Stimulated activated CD8-positive, alpha-beta memory T cell treated with anti-CD3 and anti-CD28 coated beads, Interleukin-7, amount 100 ng/mL, for 4 hours (primary cell): ENCODE results near the gene ATP11A.
"Not testable (repeated sequence)": the region's sequence is repeated elsewhere in the genome, so short reads cannot be mapped to it uniquely, and the experiment has no call there.

Experiments used
- DNase-seq, 2 donors: peaks; one replicate each; pipeline ENCODE4 v3.0.0-alpha.2; 2020; ENCODE audit warnings: low read depth in 2 of 2

Gene ATP11A

DNA sequence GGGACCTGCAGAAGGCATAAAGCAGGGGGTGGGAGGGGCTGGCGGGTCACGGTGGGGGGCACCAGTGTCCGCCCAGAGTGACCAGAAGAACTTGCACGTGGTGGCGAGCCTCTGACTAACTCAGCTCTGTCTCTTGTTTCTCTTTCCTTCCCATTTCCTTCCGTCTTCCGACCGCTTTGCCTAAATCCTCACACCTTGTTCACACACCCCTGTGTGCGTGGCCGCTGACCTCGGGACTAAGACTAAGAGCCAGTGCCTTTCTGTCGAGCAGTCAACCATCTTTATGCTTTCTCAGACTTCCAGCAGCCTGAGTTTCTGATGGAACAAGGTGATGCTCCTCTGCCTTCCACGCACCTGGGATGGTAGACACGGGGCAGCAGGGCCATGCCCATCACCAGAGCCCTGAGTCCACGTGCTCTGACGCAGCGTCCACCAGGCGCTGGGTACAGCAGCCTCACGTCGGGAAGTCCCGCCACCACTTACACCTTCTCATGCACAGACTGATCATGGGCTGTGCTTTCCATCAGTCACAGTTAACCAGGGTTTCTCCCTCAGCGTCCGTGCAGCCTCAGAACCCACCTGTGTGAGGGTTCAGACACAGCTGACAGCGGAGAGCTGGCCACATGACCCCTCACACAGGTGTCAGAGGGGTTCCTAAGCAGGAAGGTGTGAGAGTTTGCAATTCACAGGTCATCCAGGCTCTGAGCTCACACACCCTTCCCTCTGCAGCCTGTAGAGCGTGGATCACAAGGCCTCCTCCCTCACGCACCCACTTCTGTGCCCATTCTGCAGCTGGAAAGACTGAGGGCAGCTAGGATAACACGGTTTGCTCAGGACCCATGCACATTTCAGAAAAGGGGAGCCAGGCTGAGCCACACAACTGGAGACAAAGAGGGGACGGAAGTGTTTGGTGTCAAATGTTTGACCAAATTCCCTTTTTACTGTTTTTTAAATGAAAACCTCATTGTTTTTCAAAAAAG, 188.4 kb downstream of the ATP11A start:
- no peak for DNase-seq

DNA sequence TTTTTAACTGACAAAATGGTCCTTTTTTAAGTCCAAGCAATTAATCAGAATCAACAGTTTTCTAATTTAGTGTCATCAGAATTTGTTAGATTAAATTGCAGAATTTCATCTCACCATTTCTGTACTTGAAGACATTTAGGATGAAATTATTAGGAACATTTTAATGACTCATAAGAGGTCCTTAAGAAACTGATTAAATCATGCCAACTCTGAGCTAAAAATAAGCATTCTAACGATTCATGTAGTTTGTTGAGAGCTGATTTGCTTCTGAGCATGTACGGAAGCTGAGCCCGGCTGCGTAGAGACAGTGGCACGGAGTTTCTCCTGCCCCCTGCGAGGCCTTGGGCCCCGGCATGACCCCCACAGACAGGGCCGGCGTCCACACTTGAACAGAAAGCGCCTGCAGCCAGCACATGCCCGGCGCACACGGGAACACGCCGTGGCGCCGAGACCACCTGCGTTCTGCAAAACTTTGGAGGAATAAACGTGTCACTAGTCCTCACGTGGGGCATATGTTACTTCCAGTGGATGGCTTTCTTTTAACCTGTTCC, 189.5 kb downstream of the ATP11A start:
- DNase-seq, result no peak

DNA sequence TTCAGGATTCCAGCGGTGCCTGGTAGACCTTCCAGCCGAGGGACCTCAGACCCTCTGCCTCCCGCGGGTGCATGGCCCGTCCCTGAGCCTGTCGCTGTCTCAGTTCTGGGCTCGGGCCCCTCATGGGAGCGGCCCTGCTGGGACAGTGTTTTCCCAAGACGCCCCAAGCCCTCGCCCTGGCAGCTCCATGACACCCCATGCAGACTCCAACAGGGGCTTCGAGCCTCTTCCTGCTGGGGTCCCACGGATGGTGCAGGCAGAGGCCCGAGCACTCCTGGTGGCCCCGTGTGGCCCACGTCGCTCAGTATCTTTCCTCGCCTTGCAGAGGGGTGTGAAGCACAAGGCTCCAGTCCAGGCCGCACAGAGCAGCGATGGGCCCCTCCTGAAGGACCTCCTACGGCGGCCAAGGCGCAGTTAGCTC, 190.4 kb downstream of the ATP11A start:
- no peak for DNase-seq

DNA sequence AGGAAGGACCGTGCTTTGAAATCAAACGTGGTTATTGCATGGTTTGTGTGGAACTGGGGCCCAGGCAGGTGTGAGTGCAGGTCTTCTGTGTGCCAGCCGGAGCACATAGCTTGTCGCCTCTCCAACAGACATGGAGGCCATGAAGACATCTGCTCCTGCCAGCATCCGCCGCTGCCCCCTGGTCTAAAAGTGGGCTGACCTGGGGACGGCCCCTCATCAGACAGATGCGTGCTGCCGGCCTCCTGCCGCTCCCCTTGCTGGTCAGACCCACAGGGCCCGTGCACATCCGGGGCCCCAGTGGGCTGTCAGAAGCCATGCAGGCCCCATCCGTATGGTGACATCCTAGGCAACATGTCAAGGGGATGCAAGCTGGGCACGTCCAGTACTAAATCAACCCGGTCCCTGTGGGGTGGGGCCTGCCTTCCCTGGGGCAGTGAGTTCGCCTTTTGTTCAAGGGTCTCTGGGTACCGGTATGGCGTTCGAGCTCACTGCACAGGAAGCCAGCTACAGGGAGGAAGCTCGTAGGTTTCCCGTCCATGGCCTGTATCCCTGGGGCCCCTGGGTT, 191.2 kb downstream of the ATP11A start:
- DNase-seq, result no peak

DNA sequence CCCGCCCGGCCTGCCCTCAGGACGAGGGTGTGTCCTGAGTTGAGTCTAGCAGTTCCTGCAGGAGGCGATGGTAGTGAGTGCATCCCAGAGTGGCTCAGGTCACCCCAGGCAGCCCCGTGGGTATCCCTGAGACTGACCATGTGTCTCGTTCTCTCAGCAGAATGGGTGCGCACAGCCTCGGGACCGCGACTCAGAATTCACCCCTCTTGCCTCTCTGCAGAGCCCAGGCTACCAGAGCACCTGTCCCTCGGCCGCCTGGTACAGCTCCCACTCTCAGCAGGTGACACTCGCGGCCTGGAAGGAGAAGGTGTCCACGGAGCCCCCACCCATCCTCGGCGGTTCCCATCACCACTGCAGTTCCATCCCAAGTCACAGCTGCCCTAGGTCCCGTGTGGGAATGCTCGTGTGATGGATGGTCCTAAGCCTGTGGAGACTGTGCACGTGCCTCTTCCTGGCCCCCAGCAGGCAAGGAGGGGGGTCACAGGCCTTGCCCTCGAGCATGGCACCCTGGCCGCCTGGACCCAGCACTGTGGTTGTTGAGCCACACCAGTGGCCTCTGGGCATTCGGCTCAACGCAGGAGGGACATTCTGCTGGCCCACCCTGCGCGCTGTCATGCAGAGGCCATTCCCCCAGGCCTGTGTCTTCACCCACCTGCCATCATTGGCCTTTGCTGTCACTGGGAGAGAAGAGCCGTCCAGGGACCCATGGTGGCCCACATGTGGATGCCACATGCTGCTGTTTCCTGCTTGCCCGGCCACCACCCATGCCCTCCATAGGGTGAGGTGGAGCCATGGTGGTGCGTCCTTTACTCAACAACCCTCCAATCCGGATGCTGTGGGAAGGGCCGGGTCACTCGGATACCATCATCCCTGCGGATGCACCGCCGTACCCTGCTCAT, 192.1 kb downstream of the ATP11A start:
- no peak for DNase-seq

DNA sequence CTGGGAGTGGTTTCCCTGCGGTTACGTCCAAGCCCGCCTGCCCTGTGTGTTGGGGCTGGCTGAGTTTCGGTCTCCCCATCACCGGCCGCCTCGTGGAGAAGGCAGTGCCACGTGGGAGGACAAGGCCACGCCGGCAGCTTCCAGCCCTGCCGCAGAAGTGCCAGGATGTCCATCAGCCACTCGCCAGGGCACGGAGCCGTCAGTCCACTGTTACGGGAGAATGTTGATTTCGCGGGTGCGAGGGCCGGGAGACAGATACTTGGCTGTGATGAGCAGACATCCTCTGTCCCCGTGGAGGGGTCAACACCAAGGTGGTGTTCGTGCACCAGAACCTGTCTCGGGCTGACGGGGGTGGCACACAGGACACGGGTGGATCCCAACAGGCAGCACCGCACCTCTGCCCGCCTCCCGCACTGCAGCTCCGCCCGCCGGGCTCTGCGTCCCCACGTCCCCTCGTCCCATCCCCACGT, 192.8 kb downstream of the ATP11A start:
- no peak for DNase-seq

DNA sequence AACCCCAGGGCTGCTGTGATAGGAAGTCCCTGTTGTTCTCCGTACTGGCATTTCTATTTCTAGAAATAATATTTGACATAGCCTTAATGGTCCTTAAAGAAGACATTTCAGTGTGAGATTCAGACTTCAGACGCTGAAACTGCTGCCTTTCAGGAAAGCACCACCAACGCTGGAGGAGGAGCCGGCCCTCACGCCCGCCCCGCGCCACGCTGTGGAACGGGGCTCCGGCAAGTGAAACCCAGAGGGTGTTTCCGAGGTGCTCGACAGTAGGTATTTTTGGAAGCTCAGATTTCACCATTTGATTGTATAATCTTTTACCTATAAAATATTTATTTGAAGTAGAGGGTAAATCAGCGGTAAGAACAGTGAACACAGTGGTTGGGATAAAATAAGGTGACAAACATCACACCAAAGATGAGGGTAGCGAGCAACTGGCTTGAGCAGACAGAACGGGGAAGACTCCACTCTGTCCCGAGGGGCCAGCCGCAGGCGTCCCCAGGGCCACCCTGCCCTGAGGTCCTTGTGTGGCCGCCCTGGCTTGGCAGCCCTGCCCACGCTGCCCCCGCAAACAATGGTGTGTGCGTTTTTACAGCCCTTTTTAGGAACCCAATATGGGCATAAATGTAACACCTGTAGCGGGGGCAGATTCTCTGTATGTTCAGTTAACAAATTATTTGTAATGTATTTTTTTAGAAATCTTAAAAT, 193.6 kb downstream of the ATP11A start:
- DNase-seq, result no peak

DNA sequence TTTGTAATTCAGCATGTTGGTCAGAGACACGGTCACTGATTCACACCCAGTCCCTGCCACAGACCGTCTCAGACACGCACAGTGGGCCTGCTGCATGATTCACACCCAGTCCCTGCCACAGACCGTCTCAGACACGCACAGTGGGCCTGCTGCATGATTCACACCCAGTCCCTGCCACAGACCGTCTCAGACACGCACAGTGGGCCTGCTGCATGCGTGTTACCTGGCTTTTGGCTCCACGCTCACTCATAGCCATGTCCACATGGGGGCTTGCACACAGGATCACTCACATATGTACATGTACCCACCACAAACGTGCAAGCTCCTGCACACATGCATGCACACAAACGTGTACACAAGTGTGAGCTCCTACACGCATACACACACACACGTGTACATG, 194.9 kb downstream of the ATP11A start:
- not testable (repeated sequence) for DNase-seq

DNA sequence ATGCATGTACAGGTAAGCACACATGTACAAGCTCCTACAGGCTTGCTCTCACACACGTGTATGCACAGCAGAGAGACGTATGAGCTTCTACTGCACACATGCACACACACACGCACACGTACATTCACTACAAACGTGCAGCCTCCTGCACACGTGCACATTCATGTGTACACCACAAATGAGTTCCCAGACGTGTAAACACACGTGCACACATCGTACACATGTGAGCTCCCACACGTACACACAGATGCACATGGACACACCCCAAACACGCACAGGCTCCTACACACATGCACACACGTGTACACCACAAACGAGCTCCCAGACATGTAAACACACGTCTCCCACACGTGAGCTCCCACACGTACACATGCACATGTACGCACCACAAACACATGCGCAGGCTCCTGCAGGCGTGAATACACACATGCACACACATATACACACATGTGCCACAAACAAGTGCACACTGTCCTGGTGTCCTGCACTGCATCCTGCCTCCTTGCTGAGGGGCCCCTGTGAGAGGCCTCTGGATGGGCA, 195.5 kb downstream of the ATP11A start:
- DNase-seq, result no peak

DNA sequence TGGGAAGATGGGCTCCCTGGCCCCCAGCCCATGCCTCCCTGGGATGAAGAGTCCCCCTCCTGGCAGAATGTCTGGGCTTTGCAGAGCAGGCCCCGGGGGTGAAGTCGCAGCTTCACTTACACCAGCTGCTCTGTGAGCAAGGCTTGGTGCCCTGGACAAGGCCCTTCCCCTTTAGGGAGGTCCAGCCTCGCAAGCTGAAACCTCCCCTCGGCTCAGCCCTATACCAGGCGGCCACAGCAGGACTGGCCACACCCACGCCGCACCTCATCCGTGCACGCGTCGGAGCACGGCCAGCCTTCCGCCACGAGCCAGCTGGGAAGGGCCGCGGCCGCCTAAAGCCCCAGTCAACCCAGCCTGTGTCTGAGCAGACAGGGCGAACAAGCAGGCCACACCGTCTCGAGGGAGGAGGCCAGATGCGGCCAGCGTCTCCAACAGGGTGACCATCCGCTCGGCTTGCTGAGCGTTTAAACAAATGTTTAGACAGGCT, 196.0 kb downstream of the ATP11A start:
- DNase-seq, result no peak

DNA sequence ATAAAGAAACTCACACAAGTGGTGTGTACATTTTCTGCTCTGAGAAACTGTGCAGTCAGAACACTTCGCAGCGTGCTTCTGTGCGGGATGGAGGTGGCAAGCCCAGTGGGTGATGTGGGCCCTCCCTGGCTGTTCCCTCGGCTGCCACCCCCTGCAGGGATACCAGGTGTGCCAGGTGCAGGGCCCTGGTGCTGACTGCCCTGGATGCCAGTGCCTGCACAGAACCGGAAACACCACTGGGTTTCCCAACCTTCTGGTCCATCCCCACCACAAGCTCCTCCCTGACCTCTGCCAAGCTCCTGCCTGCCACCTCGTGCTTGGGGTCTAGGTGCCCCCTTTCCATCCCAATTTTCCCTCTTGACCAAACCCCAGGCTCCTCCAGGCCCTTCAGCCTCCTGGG, 197.3 kb downstream of the ATP11A start:
- DNase-seq, result no peak

DNA sequence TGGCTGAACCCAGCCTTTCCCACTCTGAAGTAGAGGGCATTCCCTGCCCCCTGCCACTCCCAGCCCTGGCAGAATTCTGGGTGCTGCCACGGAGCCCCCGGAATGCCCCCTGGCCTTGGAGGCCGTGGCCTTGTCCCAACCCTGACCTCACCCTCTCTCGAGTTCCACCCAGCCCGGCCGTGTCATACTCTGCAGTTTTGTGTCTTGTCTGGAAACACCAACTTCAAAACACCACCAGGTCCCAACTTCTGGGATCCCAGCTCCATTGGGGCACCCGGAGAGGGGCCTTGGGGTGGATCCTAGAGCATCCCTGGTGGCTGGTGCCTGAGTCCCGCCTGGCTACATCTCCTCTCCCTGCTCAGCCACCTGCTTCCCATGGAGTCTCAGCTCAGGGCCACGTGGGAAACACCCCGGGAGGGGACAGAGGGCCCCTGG, 197.7 kb downstream of the ATP11A start:
- DNase-seq, result no peak

DNA sequence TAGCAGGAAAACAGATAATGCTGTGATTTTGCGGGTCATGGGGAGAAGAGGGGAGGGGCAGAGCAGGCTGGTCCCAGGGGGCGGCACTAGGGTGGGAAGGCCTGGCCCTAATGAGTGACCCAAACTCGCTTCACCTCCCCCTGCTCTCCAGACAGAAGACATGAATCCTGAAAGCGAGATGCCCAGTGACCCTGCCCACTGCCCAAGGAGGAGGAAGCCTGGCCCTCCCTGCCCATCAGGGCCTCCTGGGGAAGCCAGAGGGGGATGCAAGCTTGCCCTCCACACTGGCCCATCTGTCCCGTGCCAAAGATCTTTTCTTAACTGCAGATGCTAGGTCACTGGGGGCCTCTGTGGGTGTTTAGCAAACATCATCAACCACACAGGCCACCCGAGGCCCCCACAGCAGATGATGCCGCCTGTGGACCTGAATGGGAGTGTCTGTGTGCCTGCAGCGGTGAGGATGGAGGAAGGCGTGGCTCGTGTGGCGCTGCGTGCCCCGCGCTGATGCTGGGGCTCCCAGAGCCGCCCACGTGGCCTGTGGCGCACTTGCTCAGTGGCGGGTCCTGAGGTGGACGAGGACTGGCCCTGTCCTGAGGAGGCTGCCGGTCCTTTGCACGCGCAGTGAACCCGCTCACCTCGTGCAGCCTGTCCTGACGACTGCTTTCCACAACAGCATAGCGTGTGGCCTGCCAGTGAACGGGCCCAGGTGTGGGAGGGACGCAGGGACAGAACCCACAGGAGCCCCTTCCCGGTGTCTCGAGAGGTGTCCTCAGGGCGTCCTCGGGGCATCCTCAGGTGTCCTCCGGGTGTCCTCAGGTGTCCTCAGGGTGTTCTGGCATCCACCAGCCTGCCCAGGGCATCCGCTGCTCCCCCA, 198.6 kb downstream of the ATP11A start:
- no peak for DNase-seq

DNA sequence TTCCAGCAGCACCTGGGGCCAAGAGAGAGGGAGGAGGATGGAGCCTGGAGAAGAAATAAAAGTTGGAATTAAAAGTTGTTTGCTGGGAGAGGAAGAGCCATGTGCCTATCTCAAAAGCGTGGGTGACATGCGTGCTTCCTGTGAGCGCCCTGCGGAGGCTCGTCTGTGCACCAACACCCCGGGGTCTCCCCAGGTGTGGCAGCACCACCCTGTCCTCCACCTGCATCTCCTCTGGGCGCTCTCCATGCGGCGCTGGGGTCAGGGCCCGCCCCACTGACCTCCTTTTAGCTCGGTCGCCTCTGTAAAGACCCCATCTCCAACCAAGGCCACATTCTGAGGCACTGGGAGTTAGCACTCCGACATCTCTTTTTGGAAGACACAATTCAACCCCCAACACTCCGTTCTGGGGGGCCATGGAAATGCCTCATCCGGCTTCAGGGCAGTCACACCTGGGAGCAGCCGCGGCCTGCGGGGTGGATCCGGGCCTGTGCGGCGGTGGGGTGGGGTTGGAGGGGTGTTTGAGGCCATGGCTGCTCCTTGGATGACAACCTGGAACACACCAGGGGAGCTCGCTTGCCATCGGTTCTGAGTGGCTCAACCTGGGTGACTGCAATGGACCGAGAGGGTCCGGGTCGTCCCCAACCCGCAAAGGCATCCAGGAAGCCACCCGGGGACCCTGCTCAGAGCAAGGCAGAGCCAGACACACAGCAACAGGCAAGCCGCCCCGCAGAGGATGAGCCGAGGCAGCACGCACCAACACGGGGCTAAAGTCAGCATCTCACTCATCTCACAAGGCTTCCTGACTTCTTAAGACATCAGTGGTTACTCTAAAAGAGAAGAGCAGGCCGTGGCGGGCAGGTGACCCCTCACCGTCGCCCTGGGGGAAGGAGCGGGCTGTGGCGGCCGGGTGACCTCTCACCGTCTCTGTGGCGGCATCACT, 199.8 kb downstream of the ATP11A start:
- DNase-seq, result no peak

DNA sequence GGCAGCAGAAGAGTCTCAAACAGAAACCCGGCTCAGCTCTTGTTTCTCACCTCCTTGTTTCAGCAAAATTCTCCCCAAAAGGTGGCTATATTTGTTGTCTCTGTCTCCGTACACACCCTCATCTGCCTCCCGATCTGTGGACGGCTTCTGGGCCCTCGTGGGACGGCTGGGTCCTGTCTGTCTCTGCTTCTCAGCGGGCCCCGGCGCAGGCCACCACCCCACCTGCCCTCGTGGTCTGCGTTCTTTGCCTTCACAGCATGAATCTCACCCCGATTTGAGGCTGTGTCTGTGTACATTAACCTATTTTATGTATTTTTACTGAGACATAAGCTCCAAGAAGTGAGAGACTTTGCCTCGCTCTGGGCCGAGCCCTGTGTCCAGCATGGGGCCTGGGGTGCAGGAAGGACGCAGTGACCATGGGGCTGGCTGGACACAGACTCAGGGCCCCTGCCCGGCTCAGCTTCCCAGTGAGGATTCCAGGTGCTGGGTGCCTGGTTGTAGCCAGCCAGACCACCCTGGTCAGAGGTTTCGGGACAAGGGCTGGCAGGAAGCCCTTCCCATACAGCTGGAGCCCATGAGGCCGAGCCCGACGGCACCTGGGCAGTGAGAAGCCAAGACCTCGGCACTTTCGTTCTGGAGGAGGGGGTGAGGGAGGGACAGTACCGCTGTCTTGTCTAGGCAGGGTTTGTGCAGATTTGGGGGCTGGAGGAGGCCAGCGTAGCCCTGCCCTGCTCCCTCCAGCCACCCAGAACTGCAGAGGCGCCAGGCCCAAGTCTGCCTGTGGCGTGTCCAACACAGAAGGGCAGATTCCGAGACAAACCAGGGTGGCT, 200.7 kb downstream of the ATP11A start:
- DNase-seq, result no peak

DNA sequence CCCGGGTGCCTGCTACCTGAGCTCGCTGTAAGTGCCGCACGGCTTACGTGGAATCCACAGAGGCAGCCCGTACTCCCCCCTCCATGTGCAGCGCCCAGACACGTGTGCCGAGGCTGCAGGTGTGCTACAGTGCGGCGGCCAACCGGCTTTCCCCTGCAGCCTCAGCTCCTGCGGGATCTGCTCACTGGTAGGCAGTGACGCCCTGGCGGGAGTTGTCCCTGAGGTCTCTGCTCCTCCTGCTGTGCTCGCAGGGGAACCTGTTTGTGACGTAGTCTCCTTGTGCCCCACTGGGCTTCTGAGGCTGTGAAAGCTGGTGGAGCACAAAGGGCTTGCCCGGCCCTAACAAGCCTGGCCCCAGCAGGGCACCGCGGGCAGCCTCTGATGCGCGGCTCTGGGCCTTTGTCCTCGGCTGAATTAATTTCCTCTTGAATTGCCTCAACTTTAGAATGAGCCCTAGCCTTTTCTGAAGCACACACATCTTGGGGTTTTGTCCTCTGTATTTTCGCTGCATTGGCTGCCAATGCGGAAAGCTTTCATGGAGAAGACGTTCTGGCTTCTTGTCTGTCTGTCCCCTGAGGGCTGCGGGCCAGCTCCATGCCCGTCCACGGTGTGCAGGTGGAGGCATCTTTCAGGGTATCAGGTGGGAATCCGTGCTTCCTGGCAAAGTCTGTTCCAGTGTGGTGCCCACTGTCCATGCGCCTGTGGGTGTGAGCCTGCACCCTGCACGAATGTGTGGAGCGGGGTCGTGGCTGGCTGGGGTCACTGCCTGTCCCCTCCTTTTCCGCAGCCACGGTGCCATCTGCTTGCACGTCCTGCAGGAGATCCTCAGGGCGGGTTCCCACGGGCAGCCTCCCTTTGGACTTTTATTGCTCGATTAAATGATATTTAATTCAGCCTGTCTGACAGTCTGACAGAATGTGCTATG, 201.9 kb downstream of the ATP11A start:
- DNase-seq, result no peak
